Liver (tissue), 9 donors: ENCODE results near the gene ENPP7. TPM values are rescaled to one million over a fixed set of nuclear protein-coding genes. Genes with fewer than 3 reads are reported as not detected.

Experiments used
- DNase-seq: peaks from one replicate; pipeline ENCODE4 v3.0.0-alpha.2; 2017; ENCODE audit warnings: low spot score
- H3K27ac ChIP-seq, 2 donors: one replicate each; pipeline ENCODE4 v1.7.0; 2013; ENCODE audit warnings: inconsistent platforms in 2 of 2, low read length in 2 of 2, control low read depth in 1 of 2, low read depth in 1 of 2, mild to moderate bottlenecking in 1 of 2
- H3K27me3 ChIP-seq, 4 donors: one replicate each; pipeline versions ENCODE4 v1.6.1 to v1.7.0; 2013; ENCODE audit warnings: low read length in 3 of 4, inconsistent platforms in 1 of 4, mild to moderate bottlenecking in 1 of 4, moderate library complexity in 1 of 4; ENCODE audit not compliant: control insufficient read depth in 4 of 4, insufficient read depth in 4 of 4
- H3K36me3 ChIP-seq, 4 donors: one replicate each; pipeline versions ENCODE4 v1.6.1 to v1.7.0; 2013; ENCODE audit warnings: low read length in 3 of 4, mild to moderate bottlenecking in 3 of 4, low read depth in 1 of 4, moderate library complexity in 1 of 4; ENCODE audit not compliant: control insufficient read depth in 4 of 4, insufficient read depth in 3 of 4
- H3K4me1 ChIP-seq, 4 donors: one replicate each; pipeline versions ENCODE4 v1.6.1 to v1.7.0; 2013; ENCODE audit warnings: low read length in 3 of 4, mild to moderate bottlenecking in 3 of 4, moderate library complexity in 1 of 4; ENCODE audit not compliant: control insufficient read depth in 4 of 4, insufficient read depth in 4 of 4
- H3K4me3 ChIP-seq, 3 donors: one replicate each; pipeline versions ENCODE4 v1.6.1 to v1.7.0; 2013; ENCODE audit warnings: low read length in 3 of 3, control low read depth in 1 of 3, low read depth in 1 of 3, mild to moderate bottlenecking in 1 of 3
- H3K9ac ChIP-seq, 2 donors: one replicate each; pipeline ENCODE4 v1.7.0; 2013; ENCODE audit warnings: low read length in 2 of 2, mild to moderate bottlenecking in 2 of 2, moderate library complexity in 2 of 2, control low read depth in 1 of 2, low read depth in 1 of 2
- H3K9me3 ChIP-seq, 4 donors: one replicate each; pipeline versions ENCODE4 v1.6.1 to v1.7.0; 2013; ENCODE audit warnings: low read length in 3 of 4; ENCODE audit not compliant: control insufficient read depth in 4 of 4
- ATF3 ChIP-seq: IDR thresholded peaks from 2 replicates; pipeline ENCODE4 v1.6.1; 2016; ENCODE audit warnings: antibody characterized with exemption
- CTCF ChIP-seq: fragments of 150-350 bp; IDR thresholded peaks from 2 replicates; pipeline ENCODE4 v1.5.1; 2017; ENCODE audit warnings: improper control_type of control experiment, low read depth, low read length; ENCODE audit not compliant: missing input control
- EGR1 ChIP-seq, 2 donors: IDR thresholded peaks; 2 replicates each; pipeline ENCODE4 v1.6.1; 2016 to 2018; ENCODE audit warnings: antibody characterized with exemption in 2 of 2, low read depth in 2 of 2
- FOXA1 ChIP-seq: IDR thresholded peaks from 2 replicates; pipeline ENCODE4 v1.6.1; 2016; ENCODE audit warnings: antibody characterized with exemption
- FOXA2 ChIP-seq: IDR thresholded peaks from 2 replicates; pipeline ENCODE4 v1.6.1; 2016; ENCODE audit warnings: antibody characterized with exemption
- GABPA ChIP-seq, 2 donors: IDR thresholded peaks in 1 of 2; conservative IDR thresholded peaks in 1 of 2; 2 replicates each; pipeline ENCODE4 v1.6.1; 2016; ENCODE audit warnings: antibody characterized with exemption in 2 of 2, mild to moderate bottlenecking in 1 of 2, moderate library complexity in 1 of 2
- HNF4A ChIP-seq, 2 donors: conservative IDR thresholded peaks; 2 replicates each; pipeline ENCODE4 v1.6.1; 2016; ENCODE audit warnings: antibody characterized with exemption in 2 of 2, mild to moderate bottlenecking in 2 of 2
- HNF4G ChIP-seq: IDR thresholded peaks from 2 replicates; pipeline ENCODE4 v1.6.1; 2016; ENCODE audit warnings: antibody characterized with exemption
- JUND ChIP-seq, 2 donors: IDR thresholded peaks; 2 replicates each; pipeline ENCODE4 v1.6.1; 2016; ENCODE audit warnings: antibody characterized with exemption in 2 of 2
- MAX ChIP-seq: IDR thresholded peaks from 2 replicates; pipeline ENCODE4 v1.6.1; 2016; ENCODE audit warnings: antibody characterized with exemption
- NR2F2 ChIP-seq: IDR thresholded peaks from 2 replicates; pipeline ENCODE4 v1.6.1; 2016; ENCODE audit warnings: antibody characterized with exemption
- RAD21 ChIP-seq, 2 donors: IDR thresholded peaks; 2 replicates each; pipeline ENCODE4 v1.6.1; 2016; ENCODE audit warnings: antibody characterized with exemption in 2 of 2, mild to moderate bottlenecking in 2 of 2
- REST ChIP-seq: IDR thresholded peaks from 2 replicates; pipeline ENCODE4 v1.6.1; 2016; ENCODE audit warnings: antibody characterized with exemption, mild to moderate bottlenecking
- RXRA ChIP-seq, 2 donors: IDR thresholded peaks; 2 replicates each; pipeline ENCODE4 v1.6.1; 2017 to 2018; ENCODE audit warnings: antibody characterized with exemption in 2 of 2, mild to moderate bottlenecking in 1 of 2
- SP1 ChIP-seq: IDR thresholded peaks from 2 replicates; pipeline ENCODE4 v1.6.1; 2018; ENCODE audit warnings: antibody characterized with exemption, mild to moderate bottlenecking
- TAF1 ChIP-seq: conservative IDR thresholded peaks from 2 replicates; pipeline ENCODE4 v1.6.1; 2016; ENCODE audit warnings: antibody characterized with exemption, mild to moderate bottlenecking
- YY1 ChIP-seq: IDR thresholded peaks from 2 replicates; pipeline ENCODE4 v1.6.1; 2016; ENCODE audit warnings: antibody characterized with exemption, mild to moderate bottlenecking
- ZBTB33 ChIP-seq: IDR thresholded peaks from 2 replicates; pipeline ENCODE4 v1.6.1; 2016; ENCODE audit warnings: antibody characterized with exemption
- WGBS: extraction: QIAGEN DNeasy Blood & Tissue Kit; methylation state at CpG from one replicate; pipeline ENCODE4 v1.1.7; 2013; 5-methylcytosine and 5-hydroxymethylcytosine counted together
- polyA plus RNA-seq, 2 donors: library from polyadenylated mRNA; stranded (reverse) in 1 of 2; unstranded in 1 of 2; fragments of 200-250 nt in 1 of 2; fragments of >200 nt in 1 of 2; fragmentation: Nextera tagmentation in 1 of 2; extraction: Ambion mirVana in 1 of 2; gene quantifications; one replicate each; pipeline versions ENCODE4 v1.2.1 to v1.2.3, GENCODE V29; 2013 to 2015
- total RNA-seq, 2 donors: library from RNA; depleted of rRNA; stranded (reverse); fragments of >200 nt; gene quantifications; one replicate each; pipeline ENCODE4 v1.2.3, GENCODE V29; 2014
- donor health status: healthy.
- donor health status: healthy.
- donor health status: healthy.
- donor health status: healthy.
- donor health status: healthy.

ENPP7 gene
- total and polyA plus RNA-seq, 4 donors, result 1.7 to 12.0 (median 3.9) TPM

GRCh38 chr17:79700592-79700991 is 30.2 kb upstream of the ENPP7 start:
- TF ChIP-seq REST (no peak), TAF1 (no peak), HNF4A (conservative IDR thresholded peaks at IDR 0.05) (no peak), FOXA2 (no peak), GABPA (IDR thresholded peaks at IDR 0.05 in 1 of 2, conservative IDR thresholded peaks at IDR 0.05 in 1 of 2) (no peak), YY1 (no peak), EGR1 (IDR thresholded peaks at IDR 0.05; ENCODE audit: low read depth in 2 of 2) (no peak), RXRA (IDR thresholded peaks at IDR 0.05) (no peak), ZBTB33 (no peak), MAX (no peak)
- H3K36me3 ChIP-seq, result no peaks in the 10 kb centered on the region
- WGBS, result 38% methylated on average over 5 of the region's 5 CpGs

GRCh38 chr17:79702034-79702433 is 28.7 kb upstream of the ENPP7 start:
- WGBS, result 32% methylated on average over 13 of the region's 13 CpGs
- TF ChIP-seq HNF4A (conservative IDR thresholded peaks at IDR 0.05), result no peak
- no peak for TF ChIP-seq YY1
- no peak for TF ChIP-seq EGR1 (IDR thresholded peaks at IDR 0.05; ENCODE audit: low read depth in 2 of 2)
- no peak for TF ChIP-seq ATF3
- TF ChIP-seq ZBTB33, result no peak
- no peak for TF ChIP-seq HNF4G
- TF ChIP-seq RXRA (IDR thresholded peaks at IDR 0.05), result no peak
- TF ChIP-seq FOXA1, result no peak
- no peak for TF ChIP-seq CTCF
- TF ChIP-seq SP1, result no peak
- TF ChIP-seq TAF1, result no peak
- TF ChIP-seq REST, result no peak
- TF ChIP-seq FOXA2, result no peak
- no peak for TF ChIP-seq RAD21 (IDR thresholded peaks at IDR 0.05)
- no peak for TF ChIP-seq GABPA (IDR thresholded peaks at IDR 0.05 in 1 of 2, conservative IDR thresholded peaks at IDR 0.05 in 1 of 2)
- TF ChIP-seq JUND (IDR thresholded peaks at IDR 0.05), result no peak
- TF ChIP-seq NR2F2, result no peak
- TF ChIP-seq MAX, result no peak
- Histone ChIP-seq H3K4me3 (no peak overlapping the region), H3K9me3 (no peaks in the 10 kb centered on the region), H3K4me1 (no peaks in the 10 kb centered on the region), H3K36me3 (no peaks in the 10 kb centered on the region), H3K27ac (no peak overlapping the region), H3K9ac (no peak overlapping the region), H3K27me3 (no peaks in the 10 kb centered on the region)
- DNase-seq, result no peak

More at GRCh38 chr17:79700592-79700991, 30.2 kb upstream of the ENPP7 start:
- Histone ChIP-seq H3K27me3 (no peaks in the 10 kb centered on the region), H3K9me3 (no peaks in the 10 kb centered on the region), H3K27ac (no peak overlapping the region), H3K4me1 (no peaks in the 10 kb centered on the region), H3K9ac (no peak overlapping the region), H3K4me3 (no peak overlapping the region)
- DNase-seq, result no peak
